ENCODE results near the gene C11orf54. TPM values are rescaled to one million over a fixed set of nuclear protein-coding genes. Genes with fewer than 3 reads are reported as not detected.

Gene C11orf54
- 17.7 and 20.9 TPM in 2 replicates for total RNA-seq

DNA sequence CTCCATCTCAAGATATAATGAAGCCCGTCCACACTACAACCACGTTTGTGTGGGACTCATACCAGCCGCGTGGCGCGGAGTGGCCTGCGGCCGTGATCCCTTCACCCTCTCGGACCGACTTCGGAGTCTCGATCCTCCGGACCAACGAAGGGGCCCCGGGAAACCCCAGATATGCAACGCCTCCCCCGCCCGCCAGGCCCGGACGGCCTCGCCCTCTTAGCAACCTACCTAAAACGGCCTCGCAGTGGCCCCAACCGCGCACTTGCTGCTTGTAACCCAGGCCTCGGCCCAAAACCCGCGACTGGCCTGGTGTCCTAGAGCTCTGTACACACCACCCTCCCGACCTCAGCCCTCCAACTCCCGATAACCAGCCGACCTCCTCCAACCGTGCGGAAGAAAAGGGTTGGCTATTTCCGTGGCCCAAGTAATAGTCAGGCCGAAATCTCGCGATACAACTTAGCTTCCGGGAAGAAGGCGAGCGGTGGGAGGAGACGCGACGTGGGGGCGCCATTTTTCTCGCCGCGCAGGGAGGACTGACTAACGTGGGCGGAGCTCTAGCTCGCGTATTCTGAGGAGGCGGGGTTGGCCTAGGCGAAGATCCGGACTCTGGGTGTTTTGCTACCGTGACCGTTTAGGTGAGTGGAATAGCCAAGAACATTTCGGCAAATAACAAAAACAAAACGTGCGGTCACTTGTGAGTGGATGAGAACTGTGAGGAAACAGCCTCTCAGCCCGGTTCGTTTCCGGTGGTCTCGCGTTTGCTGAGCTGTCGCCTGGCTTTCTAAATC, at the start of gene C11orf54, which contains the start of gene TAF1D:
Gene C11orf54, plus strand, starts transcription at position 579 of the 788 bp plus-strand sequence. CDS start 5,722 bp downstream, outside the sequence.
Gene TAF1D, minus strand, starts transcription at position 402 of the 788 bp plus-strand sequence. CDS start 2,191 bp downstream, outside the sequence.
- H3K4me3 ChIP-seq (ENCODE audit: insufficient read depth, low read length) = peak within 1 kb of the TSS; percentile 100
- H3K27ac ChIP-seq (ENCODE audit: low read depth, low read length) = peak within 1 kb of the TSS; percentile 95
- H3K4me1 ChIP-seq (ENCODE audit: insufficient read depth, low read length) = peaks cover 42% of the 10 kb centered on the region
- peaks cover 39% of the 10 kb centered on the region for H3K36me3 ChIP-seq (ENCODE audit: insufficient read depth, low read length)
- H3K79me2 ChIP-seq (ENCODE audit: insufficient read depth, low read length) = peaks cover 70% of the 10 kb centered on the region
- no peaks in the 10 kb centered on the region for H3K27me3 ChIP-seq (ENCODE audit: insufficient read depth, low read length)
- H3K4me2 ChIP-seq (ENCODE audit: insufficient read depth, low read length) = peak within 1 kb of the TSS; percentile 99
- no peaks in the 10 kb centered on the region for H3K9me3 ChIP-seq (ENCODE audit: low read depth, low read length)
- H2AFZ ChIP-seq (ENCODE audit: low read length) = peak within 1 kb of the TSS; percentile 100
- TF ChIP-seq, protein P1, sequence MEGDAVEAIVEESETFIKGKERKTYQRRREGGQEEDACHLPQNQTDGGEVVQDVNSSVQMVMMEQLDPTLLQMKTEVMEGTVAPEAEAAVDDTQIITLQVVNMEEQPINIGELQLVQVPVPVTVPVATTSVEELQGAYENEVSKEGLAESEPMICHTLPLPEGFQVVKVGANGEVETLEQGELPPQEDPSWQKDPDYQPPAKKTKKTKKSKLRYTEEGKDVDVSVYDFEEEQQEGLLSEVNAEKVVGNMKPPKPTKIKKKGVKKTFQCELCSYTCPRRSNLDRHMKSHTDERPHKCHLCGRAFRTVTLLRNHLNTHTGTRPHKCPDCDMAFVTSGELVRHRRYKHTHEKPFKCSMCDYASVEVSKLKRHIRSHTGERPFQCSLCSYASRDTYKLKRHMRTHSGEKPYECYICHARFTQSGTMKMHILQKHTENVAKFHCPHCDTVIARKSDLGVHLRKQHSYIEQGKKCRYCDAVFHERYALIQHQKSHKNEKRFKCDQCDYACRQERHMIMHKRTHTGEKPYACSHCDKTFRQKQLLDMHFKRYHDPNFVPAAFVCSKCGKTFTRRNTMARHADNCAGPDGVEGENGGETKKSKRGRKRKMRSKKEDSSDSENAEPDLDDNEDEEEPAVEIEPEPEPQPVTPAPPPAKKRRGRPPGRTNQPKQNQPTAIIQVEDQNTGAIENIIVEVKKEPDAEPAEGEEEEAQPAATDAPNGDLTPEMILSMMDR (IDR thresholded peaks at IDR 0.05; ENCODE audit: extremely low read depth, low read depth, low read length) = no peak
- peak; percentile 93 for DNase-seq (ENCODE audit: insufficient read length, low spot score, missing footprints)
- H4K20me1 ChIP-seq (ENCODE audit: insufficient read depth, low read length) = peaks cover 39% of the 10 kb centered on the region

DNA sequence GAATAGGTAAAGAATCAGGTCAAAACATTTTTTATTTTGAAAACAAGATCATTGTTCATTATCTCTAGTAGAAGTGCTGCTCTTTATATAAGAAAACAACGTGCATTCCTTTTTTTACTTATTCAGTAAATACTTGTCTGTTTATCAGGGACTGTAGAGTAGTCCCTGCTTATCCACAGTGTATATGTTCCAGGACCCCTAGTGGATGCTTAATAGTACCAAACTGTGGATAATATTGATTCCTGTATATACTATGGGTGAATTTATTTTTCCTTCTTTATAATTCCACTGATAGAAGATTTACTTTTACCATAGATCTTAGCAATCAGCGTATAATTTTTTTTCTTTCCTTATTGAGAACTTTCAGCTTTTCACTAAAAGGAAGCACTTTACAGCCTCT, 47.4 kb upstream of the C11orf54 start:
- Histone ChIP-seq H3K27me3 (ENCODE audit: insufficient read depth, low read length) (no peaks in the 10 kb centered on the region), H4K20me1 (ENCODE audit: insufficient read depth, low read length) (no peaks in the 10 kb centered on the region), H3K9me3 (ENCODE audit: low read depth, low read length) (no peaks in the 10 kb centered on the region), H3K4me3 (ENCODE audit: insufficient read depth, low read length) (no peak overlapping the region), H3K4me2 (ENCODE audit: insufficient read depth, low read length) (no peak overlapping the region), H3K27ac (ENCODE audit: low read depth, low read length) (no peak overlapping the region), H2AFZ (ENCODE audit: low read length) (no peak overlapping the region), H3K36me3 (ENCODE audit: insufficient read depth, low read length) (peaks cover 71% of the 10 kb centered on the region), H3K4me1 (ENCODE audit: insufficient read depth, low read length) (no peaks in the 10 kb centered on the region), H3K79me2 (ENCODE audit: insufficient read depth, low read length) (peaks cover 1% of the 10 kb centered on the region)
- TF ChIP-seq, protein P1 (IDR thresholded peaks at IDR 0.05; ENCODE audit: extremely low read depth, low read depth, low read length) = no peak
- DNase-seq (ENCODE audit: insufficient read length, low spot score, missing footprints) = no peak

DNA sequence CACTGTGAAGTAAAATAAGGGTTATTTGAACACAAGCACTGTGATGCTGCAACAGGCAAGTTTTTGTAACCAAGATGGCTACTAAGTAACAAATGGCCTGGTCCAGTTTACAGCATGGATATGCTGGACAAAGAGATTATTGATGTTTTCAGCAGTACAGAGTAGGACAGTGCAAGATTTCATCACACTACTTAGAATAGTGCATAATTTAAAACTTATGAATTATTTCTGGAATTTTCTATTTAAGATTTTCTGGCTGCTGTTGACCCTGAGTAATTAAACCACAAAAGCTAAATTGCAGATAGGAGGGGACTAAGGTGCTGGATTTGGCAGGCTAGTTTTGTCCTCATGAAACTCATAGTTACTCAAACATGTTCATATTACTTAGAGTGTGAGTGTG, 46.9 kb upstream of the C11orf54 start:
- TF ChIP-seq, protein P1 (IDR thresholded peaks at IDR 0.05; ENCODE audit: extremely low read depth, low read depth, low read length) = no peak
- no peaks in the 10 kb centered on the region for H4K20me1 ChIP-seq (ENCODE audit: insufficient read depth, low read length)

DNA sequence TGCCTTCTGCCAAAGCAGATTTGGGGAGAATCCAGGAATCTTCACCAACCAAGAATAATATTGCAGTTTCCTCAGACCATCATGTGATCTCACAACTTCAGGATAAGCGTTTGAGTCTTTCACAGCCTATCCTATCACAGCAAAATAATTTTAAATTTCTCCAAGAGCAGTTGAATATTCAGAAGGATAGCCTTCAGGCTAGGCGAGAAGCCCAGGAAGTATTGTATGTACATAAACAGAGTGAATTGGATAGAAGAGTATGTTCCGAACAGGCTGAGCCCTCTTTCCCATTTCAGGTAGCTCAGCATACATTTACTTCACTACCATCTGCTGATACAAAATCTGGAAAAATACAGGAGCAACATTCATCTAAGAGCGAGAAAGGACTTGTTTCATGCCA, 43.9 kb upstream of the C11orf54 start:
- peaks cover 5% of the 10 kb centered on the region for H3K79me2 ChIP-seq (ENCODE audit: insufficient read depth, low read length)
- no peak overlapping the region for H3K4me2 ChIP-seq (ENCODE audit: insufficient read depth, low read length)
- TF ChIP-seq, protein P1 (IDR thresholded peaks at IDR 0.05; ENCODE audit: extremely low read depth, low read depth, low read length) = no peak
- H3K4me1 ChIP-seq (ENCODE audit: insufficient read depth, low read length) = no peaks in the 10 kb centered on the region
- H3K27me3 ChIP-seq (ENCODE audit: insufficient read depth, low read length) = no peaks in the 10 kb centered on the region
- H3K36me3 ChIP-seq (ENCODE audit: insufficient read depth, low read length) = peaks cover 61% of the 10 kb centered on the region
- no peak for DNase-seq (ENCODE audit: insufficient read length, low spot score, missing footprints)
- H2AFZ ChIP-seq (ENCODE audit: low read length) = no peak overlapping the region
- peaks cover 3% of the 10 kb centered on the region for H4K20me1 ChIP-seq (ENCODE audit: insufficient read depth, low read length)
- H3K27ac ChIP-seq (ENCODE audit: low read depth, low read length) = no peak overlapping the region
- no peaks in the 10 kb centered on the region for H3K9me3 ChIP-seq (ENCODE audit: low read depth, low read length)
- no peak overlapping the region for H3K4me3 ChIP-seq (ENCODE audit: insufficient read depth, low read length)

More for the DNA sequence above, 46.9 kb upstream of the C11orf54 start:
- H3K79me2 ChIP-seq (ENCODE audit: insufficient read depth, low read length) = no peaks in the 10 kb centered on the region
- no peak overlapping the region for H3K4me2 ChIP-seq (ENCODE audit: insufficient read depth, low read length)
- H3K4me3 ChIP-seq (ENCODE audit: insufficient read depth, low read length) = no peak overlapping the region
- H3K27ac ChIP-seq (ENCODE audit: low read depth, low read length) = no peak overlapping the region
- H3K27me3 ChIP-seq (ENCODE audit: insufficient read depth, low read length) = no peaks in the 10 kb centered on the region
- DNase-seq (ENCODE audit: insufficient read length, low spot score, missing footprints) = no peak
- peaks cover 70% of the 10 kb centered on the region for H3K36me3 ChIP-seq (ENCODE audit: insufficient read depth, low read length)
- no peaks in the 10 kb centered on the region for H3K9me3 ChIP-seq (ENCODE audit: low read depth, low read length)
- H2AFZ ChIP-seq (ENCODE audit: low read length) = no peak overlapping the region
- H3K4me1 ChIP-seq (ENCODE audit: insufficient read depth, low read length) = no peaks in the 10 kb centered on the region
